Activated CD4-positive, CD25-positive, alpha-beta regulatory T cell treated with anti-CD3 and anti-CD28 coated beads, Interleukin-2, amount 50 U/mL, for 72 hours (primary cell): Measurements from ENCODE around the gene XPOT.
A peak's percentile ranks its signal among the peaks of the same experiment; 100 is the strongest.

Experiments used
- DNase-seq: peaks from one replicate; pipeline ENCODE4 v3.0.0; 2021

Gene XPOT

GRCh38 chr12:64428956-64429355, 24.8 kb downstream of the XPOT start:
- no peak for DNase-seq

GRCh38 chr12:64430886-64431285, 26.7 kb downstream of the XPOT start:
- no peak for DNase-seq

- no peak for DNase-seq
Measured at GRCh38 chr12:64431791-64432190, 27.6 kb downstream of the XPOT start.

- DNase-seq = no peak
Measured at GRCh38 chr12:64433915-64434314, 29.7 kb downstream of the XPOT start.

- no peak for DNase-seq
Measured at GRCh38 chr12:64440100-64440499, 35.9 kb downstream of the XPOT start.

- DNase-seq = no peak
Measured at GRCh38 chr12:64445490-64445889, 41.3 kb downstream of the XPOT start.

GRCh38 chr12:64446295-64446694, 42.1 kb downstream of the XPOT start:
- DNase-seq = no peak

GRCh38 chr12:64450057-64450640, 46.0 kb downstream of the XPOT start:
- no peak for DNase-seq

GRCh38 chr12:64450711-64451486, 46.7 kb downstream of the XPOT start:
- no peak for DNase-seq

GRCh38 chr12:64451687-64452558, 47.7 kb downstream of the XPOT start, which contains the start of gene TBK1:
Gene TBK1 (plus strand): TSS chr12:64452120. CDS start chr12:64455871, 3,751 bp downstream.
- DNase-seq = peak; percentile 83

GRCh38 chr12:64452559-64453329, 48.6 kb downstream of the XPOT start:
- DNase-seq = no peak

GRCh38 chr12:64455506-64455905, 51.3 kb downstream of the XPOT start:
- DNase-seq = no peak

- no peak for DNase-seq
Measured at GRCh38 chr12:64456119-64456518, 51.9 kb downstream of the XPOT start.

GRCh38 chr12:64457032-64457431, 52.8 kb downstream of the XPOT start:
- DNase-seq = no peak

- no peak for DNase-seq
Measured at GRCh38 chr12:64457466-64457865, 53.3 kb downstream of the XPOT start.

GRCh38 chr12:64457923-64458322, 53.7 kb downstream of the XPOT start:
- DNase-seq = no peak

GRCh38 chr12:64459394-64459891, 55.3 kb downstream of the XPOT start:
- DNase-seq = no peak

- DNase-seq = no peak
Measured at GRCh38 chr12:64461634-64462414, 57.6 kb downstream of the XPOT start.

- DNase-seq = no peak
Measured at GRCh38 chr12:64466178-64466577, 62.0 kb downstream of the XPOT start.

- no peak for DNase-seq
Measured at GRCh38 chr12:64468966-64469365, 64.8 kb downstream of the XPOT start.

- no peak for DNase-seq
Measured at GRCh38 chr12:64469455-64470142, 65.4 kb downstream of the XPOT start.
